HG02970 (cell line): ENCODE results near the gene CNIH2.
"Not testable (repeated sequence)": the region's sequence is repeated elsewhere in the genome, so short reads cannot be mapped to it uniquely, and the experiment has no call there.

Experiments
- ATAC-seq: cut with Tn5 transposase; IDR thresholded peaks from one replicate; pipeline ENCODE4 v1.9.1; 2021; ENCODE audit warnings: mild to moderate bottlenecking, moderate library complexity, moderate number of reproducible peaks; ENCODE audit not compliant: unreplicated experiment, low FRiP score

Gene CNIH2

DNA sequence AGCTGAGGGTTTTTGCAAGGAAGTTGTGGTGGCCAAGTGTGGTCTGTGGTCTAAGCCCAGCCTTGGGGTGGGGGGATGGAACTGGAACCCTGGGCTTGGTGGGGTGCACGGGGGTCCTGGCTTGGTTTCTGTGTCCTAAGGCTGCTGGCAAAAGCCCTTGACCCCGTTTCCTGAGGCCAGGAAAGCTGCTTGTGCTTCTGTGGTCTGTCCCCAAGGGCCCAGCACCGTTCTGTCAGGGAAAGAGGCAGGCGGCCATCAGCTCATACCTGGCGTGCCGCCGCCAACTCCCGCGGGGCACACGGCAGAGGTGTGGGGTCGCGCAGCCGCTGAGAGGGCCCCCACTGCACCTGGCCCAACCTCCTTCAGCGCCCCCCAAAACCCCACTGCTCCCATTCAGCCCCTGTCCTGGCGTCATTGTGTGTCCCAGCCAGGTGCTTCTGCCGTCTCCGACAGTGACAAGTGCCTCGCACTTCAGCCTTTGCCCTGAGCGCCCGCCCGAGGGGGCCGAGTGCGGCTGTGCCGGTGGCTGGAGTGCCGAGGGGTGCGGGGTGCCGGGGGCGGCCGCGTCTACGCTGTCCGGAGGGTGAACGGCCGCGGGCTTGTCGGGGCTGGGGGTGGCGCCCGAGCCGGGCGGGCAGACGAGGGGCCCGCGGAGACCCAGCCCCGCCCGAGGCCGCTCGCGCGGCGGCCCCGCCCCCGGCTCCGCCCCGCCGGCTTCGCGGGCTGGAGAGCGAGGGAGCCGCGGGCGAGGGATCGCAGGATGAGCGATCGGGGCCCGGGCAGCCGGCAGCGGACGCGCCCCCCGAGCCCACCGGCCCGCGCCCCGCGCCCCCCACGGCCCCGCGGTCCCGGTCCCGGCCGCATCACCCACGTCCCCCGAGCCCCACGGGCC, at the start of gene CNIH2:
Gene CNIH2 (plus strand): TSS at position 705 of the 892 bp plus-strand sequence. CDS start 282 bp downstream, outside the sequence.
- ATAC-seq = no peak

DNA sequence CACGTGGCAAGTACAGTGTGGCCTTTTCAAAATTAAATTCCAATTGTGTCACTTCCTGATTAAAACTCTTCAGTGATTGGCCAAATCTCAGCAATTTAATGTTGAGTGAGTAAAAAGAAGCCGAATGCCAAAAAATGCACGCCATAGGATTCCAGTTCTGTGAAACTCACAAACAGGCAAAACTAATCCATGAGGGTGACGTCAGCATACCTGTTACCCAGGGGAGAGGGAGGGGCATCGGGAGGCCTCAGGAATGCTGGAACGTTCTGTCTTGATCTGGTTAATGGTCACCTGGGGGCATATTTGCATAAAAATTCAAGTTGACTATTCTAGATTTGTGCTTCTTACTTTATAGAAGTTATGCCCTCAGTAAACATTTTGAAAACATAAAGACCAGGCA, 49.5 kb upstream of the CNIH2 start:
- no peak for ATAC-seq

DNA sequence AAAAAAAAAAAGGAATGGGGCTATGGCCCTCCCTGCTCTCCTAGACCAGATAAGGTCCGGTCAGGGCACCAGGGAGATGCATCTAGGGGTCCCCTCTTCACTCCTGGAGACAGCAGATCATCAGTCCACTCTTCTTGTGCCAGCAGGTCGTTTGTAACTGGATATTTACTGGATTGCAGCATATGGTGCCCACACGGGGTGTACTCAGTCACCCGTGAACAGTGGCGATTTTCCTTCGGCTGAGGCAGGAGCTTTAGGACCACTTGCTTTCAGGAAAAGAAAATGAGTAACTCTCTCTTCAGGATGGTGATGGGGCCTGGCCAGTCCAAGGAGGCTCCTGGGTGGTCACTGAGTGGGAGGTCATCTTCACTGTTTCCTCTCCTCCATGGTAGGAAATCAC, 47.8 kb upstream of the CNIH2 start:
- ATAC-seq = no peak

DNA sequence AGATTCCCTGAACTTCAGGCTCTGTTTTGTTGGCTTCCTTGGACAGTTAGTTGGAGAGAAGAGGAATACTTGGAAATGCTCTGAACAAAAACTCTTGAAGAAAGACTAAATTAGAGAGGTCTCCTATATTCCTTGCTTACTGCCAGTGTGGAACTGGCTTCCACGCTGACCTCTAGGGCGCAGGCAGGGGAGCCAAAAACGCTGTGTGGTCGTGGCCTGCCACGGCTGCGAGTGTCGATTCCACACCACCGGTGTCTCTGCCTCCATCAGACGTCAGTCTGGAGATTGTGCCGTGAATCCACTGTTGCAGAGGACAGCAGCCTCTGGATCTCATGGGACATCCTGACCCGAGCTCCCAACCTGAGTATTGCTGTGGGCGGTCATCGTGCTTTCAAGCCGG, 47.0 kb upstream of the CNIH2 start:
- no peak for ATAC-seq

DNA sequence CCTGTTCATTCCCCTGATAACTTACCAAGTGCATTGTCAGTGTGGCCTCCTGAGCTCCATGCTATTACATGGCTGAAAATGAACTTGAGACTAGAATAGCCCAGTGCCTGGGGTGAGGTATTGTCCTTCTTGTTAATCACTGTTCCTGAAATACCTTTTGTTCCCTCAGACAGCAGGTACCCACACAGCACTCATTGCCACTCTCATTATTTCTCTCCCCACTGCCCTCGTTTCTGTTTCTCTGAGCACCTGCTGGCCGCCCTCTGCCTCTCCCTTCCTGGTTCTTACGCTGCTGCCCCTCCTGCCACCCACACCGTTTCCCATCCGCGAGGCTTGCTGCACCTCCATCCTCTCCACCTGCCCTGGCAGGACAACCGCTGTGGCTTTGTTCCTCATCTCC, 46.4 kb upstream of the CNIH2 start:
- no peak for ATAC-seq

DNA sequence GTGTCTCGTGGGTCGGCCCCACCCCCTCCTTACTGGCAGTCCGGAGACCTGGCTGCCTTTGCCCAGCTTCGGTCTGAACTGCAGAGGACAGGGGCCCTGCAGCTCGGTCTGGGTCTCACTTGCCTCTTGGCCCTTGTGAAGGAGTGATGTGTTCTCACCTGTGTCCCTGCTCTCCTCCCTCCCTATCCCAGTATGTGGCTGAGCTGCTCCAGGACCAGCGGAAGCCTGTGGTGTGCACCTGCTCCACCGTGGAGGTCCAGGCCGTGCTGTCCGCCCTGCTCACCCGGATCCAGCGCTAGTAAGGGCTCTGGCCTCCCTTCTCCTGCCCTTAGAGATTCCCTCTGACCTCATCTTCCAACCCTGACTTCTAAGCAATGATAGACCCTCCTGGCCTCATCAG, 45.2 kb upstream of the CNIH2 start:
- no peak for ATAC-seq

DNA sequence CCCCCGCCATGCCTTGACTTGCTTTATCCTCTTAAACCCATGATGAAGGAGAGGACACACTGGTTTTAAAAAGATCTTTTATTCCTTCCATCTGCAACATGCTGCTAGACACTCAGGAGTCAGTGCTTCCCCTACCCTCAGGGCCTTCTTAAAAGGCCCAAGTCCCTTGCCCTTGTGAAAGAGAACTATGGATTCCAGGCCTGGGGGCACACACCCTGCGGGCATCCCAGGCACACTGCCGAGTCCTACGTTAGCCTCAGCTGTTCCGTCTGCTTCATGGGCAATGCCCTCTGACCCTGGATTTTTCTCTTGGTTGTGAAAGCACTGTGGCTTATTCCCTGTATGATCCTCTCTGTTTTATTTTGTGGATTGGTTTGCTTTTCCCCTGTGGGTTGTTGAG, 44.7 kb upstream of the CNIH2 start:
- no peak for ATAC-seq

DNA sequence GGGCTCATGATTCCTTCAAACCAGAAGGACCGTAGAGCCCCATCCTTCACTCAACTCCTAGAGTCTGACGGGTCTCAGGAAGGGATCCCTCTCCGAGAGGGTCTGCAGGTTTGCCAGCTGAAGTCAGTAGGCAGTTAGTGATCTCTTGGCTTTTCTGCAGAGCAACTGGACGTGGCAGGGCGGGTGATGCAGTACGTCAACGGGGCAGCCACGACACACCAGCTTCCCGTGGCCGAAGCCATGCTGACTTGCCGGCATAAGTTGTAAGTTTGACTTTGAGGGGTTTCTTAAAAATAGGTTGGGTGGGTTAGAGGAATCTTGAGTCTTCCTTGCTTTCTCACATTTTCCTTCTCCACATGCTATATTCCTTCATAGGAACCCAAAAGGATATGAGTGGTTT, 42.8 kb upstream of the CNIH2 start:
- no peak for ATAC-seq

DNA sequence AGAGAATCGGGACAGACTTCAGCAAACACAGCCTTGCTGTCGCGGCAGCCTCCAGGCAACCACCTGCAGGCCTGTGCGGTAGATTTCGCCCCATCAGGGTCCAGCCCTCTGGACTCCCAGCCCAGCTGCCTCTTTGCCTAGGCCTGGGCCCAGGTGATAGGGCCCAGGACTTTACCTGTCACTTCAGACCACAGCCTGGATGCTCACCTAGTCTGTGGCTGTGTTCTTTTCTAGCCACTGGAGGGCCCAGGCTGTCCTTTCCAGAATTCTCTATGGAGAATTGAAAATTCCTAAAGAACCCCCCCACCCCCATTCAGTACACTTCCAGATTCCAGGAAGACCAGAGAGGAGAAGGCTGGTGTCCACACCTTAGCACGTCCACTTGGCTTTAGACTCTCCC, 40.1 kb upstream of the CNIH2 start:
- ATAC-seq = no peak

DNA sequence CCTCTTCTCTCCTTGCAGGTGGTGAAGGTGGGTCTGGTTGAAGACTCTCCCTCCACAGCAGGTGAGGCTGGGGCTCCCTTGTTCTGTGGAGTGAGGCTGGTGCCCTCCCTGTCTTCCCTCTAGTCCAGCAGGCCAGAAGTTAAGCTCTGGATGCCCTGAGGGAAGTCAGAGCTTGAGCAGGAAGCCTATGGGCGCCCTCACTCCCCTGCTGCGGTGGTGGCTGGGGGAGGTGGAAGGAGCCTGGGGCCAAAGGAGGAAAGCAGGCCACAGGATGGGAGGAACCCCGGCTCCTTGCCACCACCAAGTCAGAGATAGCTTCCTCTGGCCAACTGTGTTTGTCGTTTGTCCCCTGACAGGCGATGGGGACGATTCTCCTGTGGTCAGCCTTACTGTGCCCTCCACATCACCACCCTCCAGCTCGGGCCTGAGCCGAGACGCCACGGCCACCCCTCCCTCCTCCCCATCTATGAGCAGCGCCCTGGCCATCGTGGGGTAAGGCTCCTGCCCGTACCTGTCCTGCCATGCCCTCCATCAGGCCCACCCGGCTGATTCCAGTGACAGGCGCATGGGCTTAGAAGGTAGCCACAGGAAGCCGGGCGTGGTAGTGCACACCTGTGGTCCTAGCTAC, 39.1 kb upstream of the CNIH2 start:
- no peak for ATAC-seq

DNA sequence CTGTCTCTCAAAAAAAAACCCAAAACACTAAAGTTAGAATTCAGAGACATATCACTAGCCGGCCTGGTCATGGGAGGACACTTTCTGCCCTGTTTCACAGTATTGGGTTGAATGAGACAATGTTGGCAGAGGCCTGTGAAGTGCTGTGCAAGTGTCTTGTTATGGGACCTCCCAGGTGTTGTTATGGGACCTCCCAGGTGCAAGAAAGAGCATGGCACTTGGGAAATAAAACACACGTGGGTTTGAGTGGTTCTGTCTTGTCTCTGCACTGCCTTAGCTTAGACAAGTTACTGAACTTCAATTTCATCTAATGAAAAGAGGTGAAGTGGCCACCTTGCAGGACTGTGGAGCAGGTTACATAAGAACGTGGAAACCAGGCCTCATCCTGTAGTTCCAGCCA, 38.5 kb upstream of the CNIH2 start:
- no peak for ATAC-seq

DNA sequence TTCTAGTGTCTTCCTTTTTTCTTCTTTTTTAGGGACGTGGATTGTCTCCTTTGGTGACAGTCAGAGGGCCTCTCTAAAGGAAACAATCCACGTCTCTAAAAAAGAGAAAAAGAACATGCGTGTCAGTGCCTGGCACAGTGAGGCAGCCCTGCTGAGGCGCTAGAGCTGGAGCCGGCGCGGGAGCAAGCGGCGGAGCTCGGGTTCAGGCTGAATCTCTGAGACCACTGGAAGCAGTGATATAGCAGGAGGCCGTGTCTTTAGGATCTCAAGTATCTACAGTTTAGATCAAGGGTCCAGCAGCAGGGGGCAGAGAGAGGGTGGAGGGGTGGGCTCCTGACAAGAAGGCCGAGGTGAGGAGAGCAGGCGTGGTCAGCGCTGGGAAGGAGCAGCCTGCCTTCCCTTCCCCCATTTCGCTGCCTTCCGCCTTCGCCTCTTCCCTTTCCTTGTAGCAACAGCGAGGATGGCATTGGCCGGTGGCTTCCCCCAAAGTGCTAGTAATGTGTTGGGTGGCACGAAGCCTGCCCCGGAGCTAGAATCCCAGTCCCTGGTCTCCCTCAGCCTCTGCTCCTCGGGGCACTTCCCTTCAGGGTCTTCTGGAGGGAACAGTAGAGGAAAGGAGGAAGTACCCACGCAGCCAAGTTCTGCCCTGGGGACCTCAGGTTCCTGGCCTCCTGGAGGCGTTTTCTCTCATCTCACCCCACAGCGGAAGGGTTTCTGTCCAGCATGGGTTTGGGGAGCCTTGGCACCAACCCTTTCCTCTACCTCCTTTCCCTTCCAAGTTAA, 37.8 kb upstream of the CNIH2 start:
- no peak for ATAC-seq

DNA sequence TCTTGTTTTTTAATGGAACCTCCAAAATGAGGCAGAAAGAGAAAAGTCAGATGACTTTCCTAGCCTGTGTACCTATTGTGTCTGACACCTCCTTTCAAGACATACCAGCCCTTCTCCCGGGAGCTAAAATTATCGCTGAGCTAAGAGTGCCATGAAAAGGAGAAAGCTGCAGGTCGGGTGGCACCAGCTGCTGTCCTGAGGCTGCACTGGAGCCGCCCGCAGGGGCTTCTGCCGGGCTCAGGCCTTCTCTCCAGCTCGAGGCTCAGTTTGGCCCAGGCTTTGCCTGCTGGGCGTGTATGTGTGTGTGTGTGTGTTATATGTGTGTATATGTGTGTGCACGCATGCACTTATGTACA, 37.2 kb upstream of the CNIH2 start:
- no peak for ATAC-seq

DNA sequence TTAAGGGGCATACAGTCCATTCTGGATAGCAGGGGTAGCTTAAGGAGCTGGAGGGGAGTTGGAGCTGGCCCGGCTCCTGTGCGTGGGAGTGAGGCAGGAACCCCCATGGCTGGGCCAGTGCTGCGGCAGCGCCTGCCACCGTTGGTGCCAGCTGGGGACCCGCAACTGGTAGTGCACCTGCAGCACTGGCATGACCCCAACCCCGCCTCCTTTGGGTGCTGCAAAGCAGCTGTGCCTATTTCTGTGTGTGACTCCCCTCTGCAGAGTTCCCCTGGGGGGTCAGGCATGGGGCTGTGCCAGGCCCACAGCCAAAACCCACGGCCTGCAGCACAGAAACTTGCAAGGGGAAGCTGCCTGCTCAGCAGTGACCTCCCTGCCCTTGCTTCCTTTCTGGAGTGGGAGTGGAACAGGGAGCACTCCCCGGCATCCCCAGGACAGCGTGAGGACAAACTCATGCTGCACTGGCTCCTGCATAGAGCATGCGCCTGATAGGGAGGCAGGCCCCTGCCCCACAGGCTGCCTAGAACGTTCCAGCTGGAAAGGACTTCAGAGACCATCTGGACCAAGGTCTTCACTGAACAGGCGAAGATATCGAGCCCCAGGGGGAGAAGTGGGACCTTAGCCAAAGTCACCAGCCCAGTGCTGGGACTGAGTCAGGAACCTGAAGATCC, 35.7 kb upstream of the CNIH2 start:
- ATAC-seq = no peak

DNA sequence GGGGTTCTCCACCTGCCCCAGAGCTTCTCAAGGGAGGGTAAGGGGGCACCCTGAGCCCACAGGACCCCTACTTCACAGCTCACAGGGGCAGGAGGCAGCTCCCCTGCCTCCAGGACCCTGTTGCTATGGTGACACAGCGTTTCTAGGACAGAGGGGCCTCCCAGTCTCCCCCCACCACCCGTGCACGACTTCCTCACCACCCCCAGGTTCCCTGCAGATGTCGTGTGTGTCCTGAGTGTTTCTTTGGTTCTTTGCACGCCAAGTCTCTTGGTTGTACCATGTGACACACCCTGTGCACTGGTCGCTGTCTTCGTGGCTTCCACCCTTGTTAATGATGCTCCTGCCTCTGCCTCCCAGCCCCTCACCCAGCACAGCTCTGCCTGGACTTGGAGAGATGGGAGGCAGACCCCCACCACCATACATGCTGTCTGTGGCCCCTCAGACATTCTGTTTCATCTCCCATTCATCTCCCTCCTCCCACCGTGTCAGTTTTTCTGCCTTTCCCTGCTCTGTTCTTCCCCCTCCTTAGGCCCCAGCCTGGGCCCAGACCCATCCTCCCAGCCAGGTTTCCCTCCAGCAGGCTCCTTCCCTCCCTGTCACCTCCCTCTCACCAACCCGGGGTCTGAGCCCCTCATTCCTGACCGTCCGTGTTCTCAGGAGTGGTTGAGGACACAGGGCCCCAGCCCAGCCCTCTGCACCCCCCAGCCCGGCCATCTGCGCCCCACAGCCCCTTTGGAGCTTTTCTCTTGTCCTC, 34.0 kb upstream of the CNIH2 start:
- ATAC-seq = no peak

DNA sequence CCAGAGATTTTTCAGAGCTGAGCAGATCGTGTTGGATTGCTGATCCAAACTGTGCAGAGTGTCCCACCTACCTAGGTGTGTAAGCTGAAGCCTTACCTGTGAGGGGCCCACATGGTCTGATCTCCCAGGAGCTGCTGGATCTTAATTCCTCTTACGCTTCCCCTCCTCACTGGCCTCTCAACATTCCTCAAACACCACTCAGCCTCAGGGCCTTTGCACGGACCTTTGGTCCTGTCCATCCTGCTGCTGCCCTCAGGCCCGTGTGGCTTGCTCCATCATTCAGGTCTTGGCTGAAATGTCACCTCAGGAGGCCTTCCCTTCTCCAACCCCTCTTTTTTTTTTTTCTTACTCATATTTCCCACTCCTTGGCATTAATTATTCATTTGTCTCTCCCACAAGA, 30.7 kb upstream of the CNIH2 start:
- no peak for ATAC-seq

DNA sequence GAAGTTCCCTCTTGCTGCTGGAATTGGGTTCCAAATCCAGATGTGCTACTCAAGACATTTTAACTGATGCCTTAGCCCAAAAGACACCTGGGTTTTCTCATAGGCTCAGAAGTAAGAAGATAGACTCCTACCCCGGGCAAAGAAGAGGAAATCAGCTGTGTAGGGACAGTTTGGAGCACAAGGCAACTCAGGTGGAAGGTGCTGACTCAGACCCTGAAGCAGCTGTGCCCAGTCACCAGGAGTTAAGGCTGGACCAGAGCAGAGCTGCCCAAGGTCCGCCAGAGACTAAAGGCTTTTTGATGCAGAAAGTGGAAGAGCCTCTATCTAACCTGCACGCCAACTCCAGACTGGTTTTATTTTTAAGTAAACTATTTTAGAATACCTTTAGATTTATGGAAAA, 30.2 kb upstream of the CNIH2 start:
- ATAC-seq = no peak

DNA sequence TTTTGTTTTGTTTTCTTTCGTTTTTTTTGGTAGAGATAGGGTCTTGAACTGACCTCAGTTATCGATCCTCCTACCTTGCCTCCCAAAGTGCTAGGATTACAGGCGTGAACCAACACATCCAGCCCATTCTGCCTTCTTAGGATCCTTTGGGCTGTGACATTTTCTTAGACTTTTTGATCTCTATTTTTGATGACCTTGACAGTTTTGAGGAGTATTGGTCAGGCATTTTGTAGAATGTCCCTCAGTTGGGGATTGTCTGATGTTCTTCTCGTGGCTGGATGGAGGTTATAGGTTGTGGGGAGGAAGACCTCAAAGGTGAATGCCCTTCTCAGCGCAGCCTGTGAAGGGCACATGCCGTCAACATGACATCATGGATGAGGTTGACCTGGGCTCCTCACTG, 29.1 kb upstream of the CNIH2 start:
- ATAC-seq = no peak

DNA sequence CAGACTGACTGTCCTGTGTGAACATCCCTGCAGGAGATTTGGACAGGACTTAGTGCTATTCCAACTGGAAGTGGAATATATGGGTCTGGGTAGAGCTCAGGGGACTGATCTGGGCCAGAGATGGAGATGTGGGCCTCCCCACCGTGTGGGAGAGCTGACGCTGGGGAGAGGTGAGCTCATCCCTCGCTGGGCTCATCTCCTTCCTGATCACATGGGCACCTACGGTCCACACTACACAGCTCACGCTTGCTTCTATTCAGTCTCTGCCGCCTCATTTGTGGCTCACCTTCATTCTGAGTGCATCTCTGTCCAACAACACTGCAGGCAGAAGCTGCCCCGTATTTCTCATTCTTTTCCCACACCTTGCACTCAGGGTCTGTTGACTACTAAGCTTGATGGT, 26.2 kb upstream of the CNIH2 start:
- no peak for ATAC-seq

DNA sequence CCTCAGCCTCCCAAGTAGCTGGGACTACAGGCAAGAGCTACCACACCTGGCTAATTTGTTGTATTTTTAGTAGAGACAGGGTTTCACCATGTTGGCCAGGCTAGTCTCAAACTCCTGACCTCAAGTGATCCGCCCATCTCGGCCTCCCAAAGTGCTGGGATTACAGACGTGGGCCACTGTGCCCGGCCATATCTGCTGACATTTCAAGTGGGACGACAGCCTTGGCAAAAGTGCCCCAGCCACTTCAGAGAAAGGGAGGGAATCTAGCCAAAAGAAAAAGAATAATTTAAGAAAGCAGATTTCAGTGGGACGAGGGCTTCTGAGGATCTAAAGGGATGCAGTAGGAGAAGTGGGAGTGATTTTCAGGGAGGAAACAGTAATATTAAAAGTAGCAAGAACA, 24.9 kb upstream of the CNIH2 start:
- ATAC-seq = not testable (repeated sequence)
